OCI-LY3 (cell line): Measurements from ENCODE around the gene AMMECR1L.
"Not testable (repeated sequence)": the region's sequence is repeated elsewhere in the genome, so short reads cannot be mapped to it uniquely, and the experiment has no call there.

ENCODE experiments used
- H2AFZ ChIP-seq: fragments of 200-600, 300-600 bp; shearing (Covaris generic); 2 replicates; pipeline ENCODE4 v1.6.0; 2014; ENCODE audit warnings: antibody characterized with exemption, low read depth, low read length
- H3K27ac ChIP-seq: fragments of 200-600, 300-600 bp; sonication (generic); 2 replicates; pipeline ENCODE4 v1.5.1; 2014; ENCODE audit warnings: mild to moderate bottlenecking, low read length, moderate library complexity, mixed read lengths
- H3K27me3 ChIP-seq: fragments of 200-600, 300-600 bp; sonication (generic); 2 replicates; pipeline ENCODE4 v1.6.1; 2014; ENCODE audit warnings: low read depth, low read length, mixed read lengths
- H3K36me3 ChIP-seq: fragments of 200-600, 300-600 bp; sonication (generic); replicated peaks from 2 replicates; pipeline ENCODE3; 2014; ENCODE audit warnings: low read depth, low read length, mixed read lengths
- H3K4me1 ChIP-seq: fragments of 300-600, 200-600 bp; sonication (generic); 2 replicates; pipeline ENCODE4 v1.6.1; 2014; ENCODE audit warnings: low read length, mixed read lengths
- H3K4me2 ChIP-seq: fragments of 200-600, 300-600 bp; sonication (generic); 2 replicates; pipeline ENCODE4 v1.6.1; 2014; ENCODE audit warnings: low read length, mixed read lengths
- H3K4me3 ChIP-seq: fragments of 300-600, 200-600 bp; sonication (generic); 2 replicates; pipeline ENCODE4 v1.5.1; 2014; ENCODE audit warnings: antibody characterized with exemption, mild to moderate bottlenecking, low read length, moderate library complexity
- H3K79me2 ChIP-seq: fragments of 300-600, 200-600 bp; shearing (Covaris generic); 2 replicates; pipeline ENCODE4 v1.6.1; 2014; ENCODE audit warnings: mild to moderate bottlenecking, low read length, mixed read lengths
- H3K9ac ChIP-seq: fragments of 300-600, 200-600 bp; shearing (Covaris generic); 2 replicates; pipeline ENCODE4 v1.6.0; 2014; ENCODE audit warnings: mild to moderate bottlenecking, low read length, moderate library complexity
- H3K9me3 ChIP-seq: fragments of 200-600, 300-600 bp; shearing (Covaris generic); 2 replicates; pipeline ENCODE4 v1.6.1; 2014; ENCODE audit warnings: low read length, mixed read lengths; ENCODE audit not compliant: insufficient read depth
- H4K20me1 ChIP-seq: fragments of 200-600, 300-600 bp; sonication (generic); 2 replicates; pipeline ENCODE4 v1.6.1; 2016; ENCODE audit warnings: low read length, mixed read lengths; ENCODE audit not compliant: insufficient read depth
- CTCF ChIP-seq: fragments of 200-600, 300-600 bp; sonication (generic); IDR thresholded peaks from 2 replicates; pipeline ENCODE4 v1.5.1; 2014; ENCODE audit warnings: antibody characterized with exemption, low read length, low read depth
- EZH2phosphoT487 ChIP-seq: fragments of 200-600 bp; shearing (Covaris generic); IDR thresholded peaks from 2 replicates; pipeline ENCODE4 v1.6.1; 2018; ENCODE audit warnings: antibody characterized with exemption, mixed run types, low read depth

Gene AMMECR1L

GRCh38 chr2:127910415-127910814 is 24.7 kb upstream of the AMMECR1L start:
- H3K4me1 ChIP-seq, result peaks cover 3% of the 10 kb centered on the region
- no peak overlapping the region for H3K4me2 ChIP-seq

DNA sequence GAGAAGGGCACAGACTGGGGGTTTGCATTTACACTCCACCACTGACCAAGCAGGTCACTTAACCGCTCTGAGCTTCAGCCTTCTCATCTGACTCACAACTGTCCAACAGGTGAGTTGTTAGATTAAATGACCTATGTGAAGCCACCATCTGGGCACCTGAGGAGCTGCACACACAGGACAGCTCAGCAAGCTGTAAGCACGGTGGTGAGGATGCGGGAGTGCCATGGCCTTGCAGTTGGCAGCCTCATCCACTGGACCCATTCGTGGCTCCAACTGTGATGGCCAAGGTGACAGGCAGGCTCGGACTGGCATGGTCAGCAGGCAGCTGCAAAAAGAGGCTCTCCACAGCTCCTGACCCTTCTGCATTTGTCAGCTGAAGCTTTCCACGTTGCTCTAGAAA is 23.3 kb upstream of the AMMECR1L start:
- Histone ChIP-seq H3K4me3 (no peak overlapping the region), H3K79me2 (no peaks in the 10 kb centered on the region), H3K9me3 (no peaks in the 10 kb centered on the region), H3K4me1 (peaks cover 15% of the 10 kb centered on the region), H3K9ac (no peak overlapping the region), H3K27me3 (0 out of 2 replicates have a peak, but pooled peaks cover 2% of the 10 kb centered on the region), H2AFZ (no peak overlapping the region), H4K20me1 (no peaks in the 10 kb centered on the region), H3K4me2 (peak overlapping the region; percentile 22; the same call in 1 of the 2 replicates), H3K27ac (no peak overlapping the region), H3K36me3 (no peaks in the 10 kb centered on the region)
- TF ChIP-seq CTCF, result no peak
- TF ChIP-seq EZH2phosphoT487, result no peak

More at GRCh38 chr2:127910415-127910814, 24.7 kb upstream of the AMMECR1L start:
- Histone ChIP-seq H3K9me3 (no peaks in the 10 kb centered on the region), H3K79me2 (no peaks in the 10 kb centered on the region), H3K4me3 (no peak overlapping the region), H2AFZ (no peak overlapping the region), H3K9ac (no peak overlapping the region), H3K27ac (no peak overlapping the region), H3K27me3 (0 out of 2 replicates have a peak, but pooled peaks cover 2% of the 10 kb centered on the region), H3K36me3 (no peaks in the 10 kb centered on the region), H4K20me1 (no peaks in the 10 kb centered on the region)
- no peak for TF ChIP-seq EZH2phosphoT487
- TF ChIP-seq CTCF, result no peak

DNA sequence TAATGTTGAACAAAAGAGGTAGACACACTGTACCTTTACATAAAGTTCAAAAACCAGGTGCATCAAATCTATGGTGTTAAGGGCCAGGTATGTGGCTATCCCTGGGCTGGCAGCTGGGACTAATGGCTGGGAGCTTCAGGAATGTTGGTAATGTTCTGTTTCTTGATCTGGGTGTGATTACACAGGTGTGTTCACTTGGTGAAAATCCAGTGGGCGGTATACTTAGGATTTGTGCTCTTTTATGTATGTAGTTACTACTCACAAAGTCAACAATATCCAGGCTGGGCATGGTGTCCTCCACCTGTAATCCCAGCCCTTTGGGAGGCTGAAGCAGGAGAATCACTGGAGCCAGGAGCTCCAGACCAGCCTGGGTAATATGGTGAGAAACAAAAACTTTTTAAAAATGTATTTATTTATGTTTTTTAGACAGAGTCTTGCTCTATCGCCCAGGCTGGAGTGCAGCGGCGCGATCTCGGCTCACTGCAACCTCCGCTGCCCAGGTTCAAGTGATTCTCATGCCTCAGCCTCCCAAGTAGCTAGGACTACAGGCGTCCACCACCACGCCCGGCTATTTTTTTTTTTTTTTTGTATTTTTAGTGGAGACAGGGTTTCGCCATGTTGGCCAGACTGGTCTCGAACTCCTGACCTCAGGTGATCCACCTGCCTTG is 22.1 kb upstream of the AMMECR1L start:
- not testable (repeated sequence) for H3K36me3 ChIP-seq, H3K27ac ChIP-seq, H4K20me1 ChIP-seq, H3K27me3 ChIP-seq, H3K9me3 ChIP-seq, H3K9ac ChIP-seq, H3K79me2 ChIP-seq, H3K4me3 ChIP-seq, H2AFZ ChIP-seq, H3K4me2 ChIP-seq
- peaks cover 15% of the 10 kb centered on the region for H3K4me1 ChIP-seq

GRCh38 chr2:127906206-127906926 is 20.6 kb upstream of the AMMECR1L start:
- no peaks in the 10 kb centered on the region for H3K9me3 ChIP-seq
- no peak for TF ChIP-seq CTCF
- TF ChIP-seq EZH2phosphoT487, result no peak
- H3K4me1 ChIP-seq, result peaks cover 15% of the 10 kb centered on the region
- no peaks in the 10 kb centered on the region for H3K36me3 ChIP-seq
- 0 out of 2 replicates have a peak, but pooled peaks cover 2% of the 10 kb centered on the region for H3K27me3 ChIP-seq
- no peak overlapping the region for H3K9ac ChIP-seq
- H3K4me2 ChIP-seq, result no peak overlapping the region
- H3K27ac ChIP-seq, result no peak overlapping the region
- H3K4me3 ChIP-seq, result no peak overlapping the region
- H4K20me1 ChIP-seq, result no peaks in the 10 kb centered on the region
- H3K79me2 ChIP-seq, result no peaks in the 10 kb centered on the region
- peak overlapping the region; percentile 53; the same call in 1 of the 2 replicates for H2AFZ ChIP-seq
